MM.1S (cell line): ENCODE measurements around the gene COL18A1.

Experiments used
- DNase-seq: peaks from one replicate; pipeline ENCODE4 v3.0.0-alpha.2; 2015
- H2AFZ ChIP-seq: fragments of 300-600 bp; sonication (generic); 2 replicates; pipeline ENCODE4 v1.6.0; 2016; ENCODE audit warnings: antibody characterized with exemption, low read length
- H3F3A ChIP-seq: fragments of 300-600 bp; sonication (generic); 2 replicates; pipeline ENCODE4 v1.6.1; 2016; ENCODE audit warnings: mild to moderate bottlenecking, antibody characterized with exemption, low read length, moderate library complexity, mixed read lengths; ENCODE audit not compliant: insufficient read depth
- H3K27ac ChIP-seq: fragments of 300-600 bp; sonication (generic); 2 replicates; pipeline ENCODE4 v1.5.1; 2016; ENCODE audit warnings: mild to moderate bottlenecking, low read length
- H3K27me3 ChIP-seq: fragments of 300-600 bp; sonication (generic); replicated peaks from 2 replicates; pipeline ENCODE4 v1.6.0; 2016; ENCODE audit warnings: low read length; ENCODE audit not compliant: insufficient read depth
- H3K36me3 ChIP-seq: fragments of 300-600 bp; sonication (generic); replicated peaks from 2 replicates; pipeline ENCODE4 v1.6.1; 2016; ENCODE audit warnings: mild to moderate bottlenecking, low read length, mixed read lengths; ENCODE audit not compliant: insufficient read depth
- H3K4me1 ChIP-seq: fragments of 300-600 bp; sonication (generic); 2 replicates; pipeline ENCODE4 v1.6.1; 2016; ENCODE audit warnings: low read length, mixed read lengths
- H3K4me2 ChIP-seq: fragments of 300-600 bp; sonication (generic); 2 replicates; pipeline ENCODE4 v1.6.0; 2016; ENCODE audit warnings: low read depth, low read length
- H3K4me3 ChIP-seq: fragments of 300-600 bp; sonication (generic); 2 replicates; pipeline ENCODE4 v1.5.1; 2016; ENCODE audit warnings: low read length, mixed read lengths
- H3K79me2 ChIP-seq: fragments of 300-600 bp; sonication (generic); 2 replicates; pipeline ENCODE4 v1.6.1; 2016; ENCODE audit warnings: mixed run types, low read length, mixed read lengths
- H3K9ac ChIP-seq: fragments of 300-600 bp; sonication (generic); 2 replicates; pipeline ENCODE4 v1.6.1; 2016; ENCODE audit warnings: low read length, mixed read lengths
- H3K9me2 ChIP-seq: fragments of 300-600 bp; sonication (generic); replicated peaks from 2 replicates; pipeline ENCODE4 v1.6.1; 2016; ENCODE audit warnings: mild to moderate bottlenecking, low read length, mixed read lengths; ENCODE audit not compliant: insufficient read depth
- H3K9me3 ChIP-seq: fragments of 300-600 bp; sonication (generic); replicated peaks from 2 replicates; pipeline ENCODE4 v1.6.1; 2016; ENCODE audit warnings: mild to moderate bottlenecking, low read length, mixed read lengths; ENCODE audit not compliant: insufficient read depth
- H4K20me1 ChIP-seq: fragments of 300-600 bp; sonication (generic); 2 replicates; pipeline ENCODE4 v1.6.1; 2016; ENCODE audit warnings: mild to moderate bottlenecking, low read length, moderate library complexity, mixed read lengths; ENCODE audit not compliant: insufficient read depth
- CTCF ChIP-seq: fragments of 300-600 bp; sonication (generic); IDR thresholded peaks from 2 replicates; pipeline ENCODE4 v1.5.1; 2016; ENCODE audit warnings: antibody characterized with exemption, low read length, mixed read lengths
- EZH2 ChIP-seq: fragments of 300-600 bp; sonication (generic); optimal IDR thresholded peaks from 2 replicates; pipeline ENCODE3; 2017; ENCODE audit warnings: low read depth, mild to moderate bottlenecking, antibody characterized with exemption, low read length, mixed read lengths
- EZH2phosphoT487 ChIP-seq: fragments of 300-600 bp; sonication (generic); IDR thresholded peaks from 2 replicates; pipeline ENCODE4 v1.6.1; 2018; ENCODE audit warnings: antibody characterized with exemption, low read length

The COL18A1 gene

GRCh38 chr21:45533361-45533845, 128.4 kb downstream of the COL18A1 start:
- Histone ChIP-seq H3K9me2 (no peaks in the 10 kb centered on the region), H3K4me1 (no peaks in the 10 kb centered on the region), H3K79me2 (peaks cover 52% of the 10 kb centered on the region), H3K9ac (no peak overlapping the region), H3K9me3 (no peaks in the 10 kb centered on the region), H3K4me3 (no peak overlapping the region), H2AFZ (no peak overlapping the region), H3K4me2 (no peak overlapping the region), H3K27ac (no peak overlapping the region), H3K27me3 (no peaks in the 10 kb centered on the region), H3F3A (no peaks in the 10 kb centered on the region), H4K20me1 (no peaks in the 10 kb centered on the region), H3K36me3 (no peaks in the 10 kb centered on the region)
- no peak for DNase-seq
- TF ChIP-seq EZH2phosphoT487, result no peak
- no peak for TF ChIP-seq CTCF
- no peak for TF ChIP-seq EZH2

GRCh38 chr21:45533846-45534635, 129.1 kb downstream of the COL18A1 start:
- Histone ChIP-seq H3K9ac (no peak overlapping the region), H3K79me2 (peaks cover 58% of the 10 kb centered on the region), H4K20me1 (no peaks in the 10 kb centered on the region), H3K4me2 (no peak overlapping the region), H3K27ac (no peak overlapping the region), H3K9me3 (no peaks in the 10 kb centered on the region), H2AFZ (no peak overlapping the region), H3K4me3 (no peak overlapping the region), H3K9me2 (no peaks in the 10 kb centered on the region), H3K36me3 (no peaks in the 10 kb centered on the region), H3K27me3 (no peaks in the 10 kb centered on the region), H3K4me1 (no peaks in the 10 kb centered on the region), H3F3A (no peaks in the 10 kb centered on the region)
- DNase-seq, result no peak
- TF ChIP-seq EZH2 (no peak), CTCF (no peak), EZH2phosphoT487 (no peak)

- H3K4me2 ChIP-seq, result no peak overlapping the region
- H3K79me2 ChIP-seq, result peaks cover 65% of the 10 kb centered on the region
- H3F3A ChIP-seq, result no peaks in the 10 kb centered on the region
- no peak overlapping the region for H3K27ac ChIP-seq
- H3K9ac ChIP-seq, result no peak overlapping the region
- TF ChIP-seq CTCF (no peak), EZH2phosphoT487 (no peak), EZH2 (no peak)
- no peak overlapping the region for H2AFZ ChIP-seq
- H3K9me2 ChIP-seq, result no peaks in the 10 kb centered on the region
- H3K36me3 ChIP-seq, result no peaks in the 10 kb centered on the region
- H3K4me3 ChIP-seq, result no peak overlapping the region
- no peak for DNase-seq
- H4K20me1 ChIP-seq, result no peaks in the 10 kb centered on the region
- no peaks in the 10 kb centered on the region for H3K9me3 ChIP-seq
- H3K4me1 ChIP-seq, result no peaks in the 10 kb centered on the region
- no peaks in the 10 kb centered on the region for H3K27me3 ChIP-seq
Measured at GRCh38 chr21:45534636-45535331, 129.8 kb downstream of the COL18A1 start.
